ENCODE measurements around the gene TMEM233.

The TMEM233 gene

DNA sequence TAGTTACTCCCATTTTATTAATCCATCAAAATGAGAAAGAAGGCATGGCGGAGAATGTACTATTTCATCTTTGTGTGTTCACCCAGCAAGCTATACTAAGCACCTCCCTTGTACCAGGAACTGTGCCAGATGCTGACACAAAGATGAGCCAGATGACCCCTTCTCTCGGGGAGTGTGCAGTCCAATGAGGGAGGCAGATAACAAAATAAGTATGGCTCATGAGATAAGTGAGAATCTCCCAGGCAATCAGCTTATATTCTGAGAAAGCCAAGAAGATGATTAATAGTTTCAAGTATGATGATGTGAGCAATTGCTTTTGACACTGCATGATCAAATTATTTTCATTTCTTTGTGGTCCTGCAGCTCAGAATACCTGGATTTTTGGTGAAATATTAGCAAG is 1.3 kb upstream of the TMEM233 start:
- Histone ChIP-seq H3K4me3 (ENCODE audit: low read depth in 1 of 2, low read length in 2 of 2) (no peak overlapping the region), H3K27me3 (ENCODE audit: insufficient read depth, low read length, poor library complexity) (no peaks in the 10 kb centered on the region), H3K27ac (ENCODE audit: low read length) (no peak overlapping the region), H2AFZ (ENCODE audit: low read depth, low read length) (no peak overlapping the region), H3K36me3 (ENCODE audit: insufficient read depth, low read length) (no peaks in the 10 kb centered on the region), H3K9me3 (ENCODE audit: insufficient read depth, low read length, severe bottlenecking) (no peaks in the 10 kb centered on the region), H4K20me1 (ENCODE audit: insufficient read depth, low read length) (no peaks in the 10 kb centered on the region), H3K79me2 (ENCODE audit: insufficient read depth, low read length) (no peaks in the 10 kb centered on the region), H3K4me2 (ENCODE audit: insufficient read depth, low read length) (no peak overlapping the region), H3K4me1 (ENCODE audit: insufficient read depth, low read length) (no peaks in the 10 kb centered on the region), H3K9ac (ENCODE audit: low read depth, low read length) (no peak overlapping the region)
- no peak for TF ChIP-seq EZH2 (IDR thresholded peaks at IDR 0.05; ENCODE audit: borderline replicate concordance, low read depth, low read length, severe bottlenecking)
- TF ChIP-seq, protein P1, sequence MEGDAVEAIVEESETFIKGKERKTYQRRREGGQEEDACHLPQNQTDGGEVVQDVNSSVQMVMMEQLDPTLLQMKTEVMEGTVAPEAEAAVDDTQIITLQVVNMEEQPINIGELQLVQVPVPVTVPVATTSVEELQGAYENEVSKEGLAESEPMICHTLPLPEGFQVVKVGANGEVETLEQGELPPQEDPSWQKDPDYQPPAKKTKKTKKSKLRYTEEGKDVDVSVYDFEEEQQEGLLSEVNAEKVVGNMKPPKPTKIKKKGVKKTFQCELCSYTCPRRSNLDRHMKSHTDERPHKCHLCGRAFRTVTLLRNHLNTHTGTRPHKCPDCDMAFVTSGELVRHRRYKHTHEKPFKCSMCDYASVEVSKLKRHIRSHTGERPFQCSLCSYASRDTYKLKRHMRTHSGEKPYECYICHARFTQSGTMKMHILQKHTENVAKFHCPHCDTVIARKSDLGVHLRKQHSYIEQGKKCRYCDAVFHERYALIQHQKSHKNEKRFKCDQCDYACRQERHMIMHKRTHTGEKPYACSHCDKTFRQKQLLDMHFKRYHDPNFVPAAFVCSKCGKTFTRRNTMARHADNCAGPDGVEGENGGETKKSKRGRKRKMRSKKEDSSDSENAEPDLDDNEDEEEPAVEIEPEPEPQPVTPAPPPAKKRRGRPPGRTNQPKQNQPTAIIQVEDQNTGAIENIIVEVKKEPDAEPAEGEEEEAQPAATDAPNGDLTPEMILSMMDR (IDR thresholded peaks at IDR 0.05; ENCODE audit: borderline replicate concordance, extremely low read depth, low read length, poor library complexity, severe bottlenecking) = no peak
- ATAC-seq (ENCODE audit: insufficient read depth, low read depth) (no peak), DNase-seq (no peak)

DNA sequence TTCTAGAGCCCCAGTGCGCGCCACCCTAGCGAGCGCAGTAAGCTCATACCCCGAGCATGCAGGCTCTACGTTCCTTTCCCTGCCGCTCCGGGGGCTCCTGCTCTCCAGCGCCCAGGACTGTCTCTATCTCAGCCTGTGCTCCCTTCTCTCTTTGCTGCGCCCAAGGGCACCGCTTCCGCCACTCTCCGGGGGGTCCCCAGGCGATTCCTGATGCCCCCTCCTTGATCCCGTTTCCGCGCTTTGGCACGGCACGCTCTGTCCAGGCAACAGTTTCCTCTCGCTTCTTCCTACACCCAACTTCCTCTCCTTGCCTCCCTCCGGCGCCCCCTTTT is 791 bp downstream of the TMEM233 start:
- TF ChIP-seq EZH2 (IDR thresholded peaks at IDR 0.05; ENCODE audit: borderline replicate concordance, low read depth, low read length, severe bottlenecking) = no peak
- Histone ChIP-seq H3K4me1 (ENCODE audit: insufficient read depth, low read length) (no peaks in the 10 kb centered on the region), H3K9ac (ENCODE audit: low read depth, low read length) (no peak overlapping the region), H3K27ac (ENCODE audit: low read length) (no peak overlapping the region), H3K27me3 (ENCODE audit: insufficient read depth, low read length, poor library complexity) (no peaks in the 10 kb centered on the region), H3K4me2 (ENCODE audit: insufficient read depth, low read length) (no peak overlapping the region), H3K9me3 (ENCODE audit: insufficient read depth, low read length, severe bottlenecking) (no peaks in the 10 kb centered on the region), H2AFZ (ENCODE audit: low read depth, low read length) (no peak overlapping the region), H3K36me3 (ENCODE audit: insufficient read depth, low read length) (no peaks in the 10 kb centered on the region), H3K79me2 (ENCODE audit: insufficient read depth, low read length) (no peaks in the 10 kb centered on the region), H4K20me1 (ENCODE audit: insufficient read depth, low read length) (no peaks in the 10 kb centered on the region), H3K4me3 (ENCODE audit: low read depth in 1 of 2, low read length in 2 of 2) (no peak overlapping the region)
- ATAC-seq (ENCODE audit: insufficient read depth, low read depth) (no peak), DNase-seq (no peak)

DNA sequence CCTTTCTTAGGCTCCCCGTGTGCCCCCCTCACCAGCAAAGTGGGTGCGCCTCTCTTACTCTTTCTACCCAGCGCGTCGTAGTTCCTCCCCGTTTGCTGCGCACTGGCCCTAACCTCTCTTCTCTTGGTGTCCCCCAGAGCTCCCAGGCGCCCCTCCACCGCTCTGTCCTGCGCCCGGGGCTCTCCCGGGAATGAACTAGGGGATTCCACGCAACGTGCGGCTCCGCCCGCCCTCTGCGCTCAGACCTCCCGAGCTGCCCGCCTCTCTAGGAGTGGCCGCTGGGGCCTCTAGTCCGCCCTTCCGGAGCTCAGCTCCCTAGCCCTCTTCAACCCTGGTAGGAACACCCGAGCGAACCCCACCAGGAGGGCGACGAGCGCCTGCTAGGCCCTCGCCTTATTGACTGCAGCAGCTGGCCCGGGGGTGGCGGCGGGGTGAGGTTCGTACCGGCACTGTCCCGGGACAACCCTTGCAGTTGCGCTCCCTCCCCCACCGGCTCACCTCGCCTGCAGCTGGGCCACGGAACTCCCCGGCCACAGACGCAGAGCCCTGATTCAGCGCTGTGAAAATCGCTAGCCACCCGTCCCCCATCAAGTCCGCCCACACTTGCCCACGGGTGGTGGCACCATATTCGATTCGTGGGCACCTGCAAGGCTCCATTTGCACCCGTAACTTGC is 1.3 kb downstream of the TMEM233 start:
- Histone ChIP-seq H3K4me2 (ENCODE audit: insufficient read depth, low read length) (no peak overlapping the region), H3K9me3 (ENCODE audit: insufficient read depth, low read length, severe bottlenecking) (no peaks in the 10 kb centered on the region), H3K27ac (ENCODE audit: low read length) (no peak overlapping the region), H3K79me2 (ENCODE audit: insufficient read depth, low read length) (no peaks in the 10 kb centered on the region), H3K4me1 (ENCODE audit: insufficient read depth, low read length) (no peaks in the 10 kb centered on the region), H3K27me3 (ENCODE audit: insufficient read depth, low read length, poor library complexity) (no peaks in the 10 kb centered on the region), H3K36me3 (ENCODE audit: insufficient read depth, low read length) (no peaks in the 10 kb centered on the region), H2AFZ (ENCODE audit: low read depth, low read length) (no peak overlapping the region), H4K20me1 (ENCODE audit: insufficient read depth, low read length) (no peaks in the 10 kb centered on the region), H3K4me3 (ENCODE audit: low read depth in 1 of 2, low read length in 2 of 2) (no peak overlapping the region), H3K9ac (ENCODE audit: low read depth, low read length) (no peak overlapping the region)
- DNase-seq (no peak), ATAC-seq (ENCODE audit: insufficient read depth, low read depth) (no peak)
- no peak for TF ChIP-seq EZH2 (IDR thresholded peaks at IDR 0.05; ENCODE audit: borderline replicate concordance, low read depth, low read length, severe bottlenecking)
- TF ChIP-seq, protein P1 (IDR thresholded peaks at IDR 0.05; ENCODE audit: borderline replicate concordance, extremely low read depth, low read length, poor library complexity, severe bottlenecking) = no peak

DNA sequence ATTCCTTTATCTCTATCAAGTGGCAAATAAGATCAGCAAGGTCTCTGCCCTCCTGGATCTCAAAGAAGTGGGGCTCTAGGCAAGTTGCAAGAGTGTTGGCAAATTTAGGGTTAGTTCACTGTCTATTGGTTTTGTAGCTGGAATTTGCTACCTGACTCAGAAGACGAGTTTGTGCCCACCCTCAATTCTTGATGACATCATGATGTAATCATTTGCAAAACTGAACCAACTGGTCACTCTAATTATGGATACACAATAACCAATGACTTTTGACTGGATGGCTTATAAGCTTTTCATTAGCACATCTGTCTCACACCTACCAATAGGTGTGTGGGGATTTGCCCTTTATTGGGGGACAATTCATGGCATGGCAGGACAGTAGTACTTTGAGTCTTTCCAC is 4.6 kb downstream of the TMEM233 start:
- Histone ChIP-seq H3K9ac (ENCODE audit: low read depth, low read length) (no peak overlapping the region), H3K4me3 (ENCODE audit: low read depth in 1 of 2, low read length in 2 of 2) (no peak overlapping the region), H3K4me1 (ENCODE audit: insufficient read depth, low read length) (no peaks in the 10 kb centered on the region), H4K20me1 (ENCODE audit: insufficient read depth, low read length) (no peaks in the 10 kb centered on the region), H2AFZ (ENCODE audit: low read depth, low read length) (no peak overlapping the region), H3K9me3 (ENCODE audit: insufficient read depth, low read length, severe bottlenecking) (no peaks in the 10 kb centered on the region), H3K27me3 (ENCODE audit: insufficient read depth, low read length, poor library complexity) (peaks cover 3% of the 10 kb centered on the region), H3K79me2 (ENCODE audit: insufficient read depth, low read length) (no peaks in the 10 kb centered on the region), H3K27ac (ENCODE audit: low read length) (no peak overlapping the region), H3K4me2 (ENCODE audit: insufficient read depth, low read length) (no peak overlapping the region), H3K36me3 (ENCODE audit: insufficient read depth, low read length) (no peaks in the 10 kb centered on the region)
- ATAC-seq (ENCODE audit: insufficient read depth, low read depth) (no peak), DNase-seq (no peak)
- TF ChIP-seq, protein P1 (IDR thresholded peaks at IDR 0.05; ENCODE audit: borderline replicate concordance, extremely low read depth, low read length, poor library complexity, severe bottlenecking) = no peak
- TF ChIP-seq EZH2 (IDR thresholded peaks at IDR 0.05; ENCODE audit: borderline replicate concordance, low read depth, low read length, severe bottlenecking) = no peak

Measured in DND-41 (cell line).